Activated CD8-positive, alpha-beta memory T cell treated with anti-CD3 and anti-CD28 coated beads, Interleukin-2, amount 50 U/mL, for 1 hour (primary cell): ENCODE measurements around the gene GAB1.
"Not testable (repeated sequence)": the region's sequence is repeated elsewhere in the genome, so short reads cannot be mapped to it uniquely, and the experiment has no call there.

ENCODE experiments used
- DNase-seq: peaks from one replicate; pipeline ENCODE4 v3.0.0-alpha.2; 2020; ENCODE audit errors: extremely low read depth

Gene GAB1

GRCh38 chr4:143338313-143338712, 1.6 kb downstream of the GAB1 start:
- DNase-seq = no peak

GRCh38 chr4:143339497-143339896, 2.8 kb downstream of the GAB1 start:
- DNase-seq = no peak

GRCh38 chr4:143341186-143341755, 4.6 kb downstream of the GAB1 start:
- no peak for DNase-seq

- no peak for DNase-seq
These were observed 6.7 kb downstream of the GAB1 start for GRCh38 chr4:143343276-143343831.

GRCh38 chr4:143344041-143344440, 7.4 kb downstream of the GAB1 start:
- DNase-seq = no peak

- DNase-seq = no peak
These were observed 8.1 kb downstream of the GAB1 start for GRCh38 chr4:143344774-143345173.

- no peak for DNase-seq
These were observed 8.7 kb downstream of the GAB1 start for GRCh38 chr4:143345356-143345755.

GRCh38 chr4:143346206-143346605, 9.5 kb downstream of the GAB1 start:
- no peak for DNase-seq

GRCh38 chr4:143347484-143348111, 10.9 kb downstream of the GAB1 start:
- no peak for DNase-seq

- no peak for DNase-seq
These were observed 11.8 kb downstream of the GAB1 start for GRCh38 chr4:143348233-143349077.

- not testable (repeated sequence) for DNase-seq
These were observed 13.3 kb downstream of the GAB1 start for GRCh38 chr4:143349858-143350527.

GRCh38 chr4:143351149-143351691, 14.5 kb downstream of the GAB1 start:
- no peak for DNase-seq

GRCh38 chr4:143351774-143352451, 15.2 kb downstream of the GAB1 start:
- DNase-seq = no peak

- DNase-seq = no peak
These were observed 16.0 kb downstream of the GAB1 start for GRCh38 chr4:143352720-143353119.

GRCh38 chr4:143353797-143354196, 17.1 kb downstream of the GAB1 start:
- DNase-seq = no peak

- DNase-seq = no peak
These were observed 18.3 kb downstream of the GAB1 start for GRCh38 chr4:143354990-143355389.

GRCh38 chr4:143355540-143356217, 19.0 kb downstream of the GAB1 start:
- DNase-seq = no peak

GRCh38 chr4:143356493-143356892, 19.8 kb downstream of the GAB1 start:
- no peak for DNase-seq

GRCh38 chr4:143357161-143357845, 20.6 kb downstream of the GAB1 start:
- DNase-seq = no peak

GRCh38 chr4:143358419-143358818, 21.7 kb downstream of the GAB1 start:
- DNase-seq = no peak
